Adipocyte (in vitro differentiated cells): Measurements from ENCODE around the gene CCDC60.
A peak's percentile ranks its signal among the peaks of the same experiment; 100 is the strongest.

Experiments
- DNase-seq: peaks from one replicate; pipeline ENCODE4 v3.0.0-alpha.2; 2015; ENCODE audit warnings: low read depth
- H3K27me3 ChIP-seq: replicated peaks from 2 replicates; pipeline ENCODE4 v1.7.0; 2013; ENCODE audit warnings: mild to moderate bottlenecking, low read length, moderate library complexity; ENCODE audit not compliant: control insufficient read depth, insufficient read depth
- H3K36me3 ChIP-seq: 2 replicates; pipeline ENCODE4 v1.7.0; 2013; ENCODE audit warnings: low read length, mild to moderate bottlenecking, moderate library complexity; ENCODE audit not compliant: control insufficient read depth, insufficient read depth, severe bottlenecking
- H3K4me1 ChIP-seq: 2 replicates; pipeline ENCODE4 v1.7.0; 2013; ENCODE audit warnings: mild to moderate bottlenecking, low read length, moderate library complexity; ENCODE audit not compliant: control insufficient read depth, insufficient read depth
- H3K4me3 ChIP-seq: 2 replicates; pipeline ENCODE4 v1.7.0; 2013; ENCODE audit warnings: mild to moderate bottlenecking, low read length, moderate library complexity
- H3K9ac ChIP-seq: 2 replicates; pipeline ENCODE4 v1.7.0; 2013; ENCODE audit warnings: mild to moderate bottlenecking, low read length, moderate library complexity
- H3K9me3 ChIP-seq: 2 replicates; pipeline ENCODE4 v1.7.0; 2013; ENCODE audit warnings: mild to moderate bottlenecking, low read length, moderate library complexity; ENCODE audit not compliant: control insufficient read depth

The CCDC60 gene

DNA sequence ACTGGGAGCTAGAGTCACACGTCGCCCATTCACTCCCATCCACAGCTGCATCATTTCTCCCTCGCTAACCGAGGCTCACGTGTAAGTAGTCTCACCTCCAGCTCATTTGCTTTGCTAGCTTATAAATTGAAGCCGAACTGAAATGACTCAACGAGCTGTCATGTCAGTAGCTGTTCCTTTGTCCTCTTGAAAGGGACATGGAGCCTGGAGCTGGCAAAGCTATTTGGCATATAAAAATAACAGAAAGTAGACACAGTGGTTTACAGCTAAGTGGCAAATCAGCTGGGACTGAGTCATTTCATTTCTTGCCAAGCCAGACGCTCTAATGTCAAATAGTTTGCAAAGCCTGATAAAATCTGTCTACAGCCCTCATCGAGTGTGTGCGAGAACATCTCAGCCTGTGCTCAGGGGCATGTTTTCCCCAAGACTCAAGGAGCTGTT is 144.6 kb downstream of the CCDC60 start:
- no peaks in the 10 kb centered on the region for H3K36me3 ChIP-seq
- no peak overlapping the region for H3K9ac ChIP-seq
- no peak overlapping the region for H3K4me3 ChIP-seq
- peaks cover 3% of the 10 kb centered on the region for H3K9me3 ChIP-seq
- no peaks in the 10 kb centered on the region for H3K4me1 ChIP-seq
- DNase-seq, result no peak
- H3K27me3 ChIP-seq, result no peaks in the 10 kb centered on the region

GRCh38 chr12:119480551-119480950 is 146.0 kb downstream of the CCDC60 start:
- no peak for DNase-seq
- no peak overlapping the region for H3K9ac ChIP-seq

GRCh38 chr12:119486599-119487154 is 152.1 kb downstream of the CCDC60 start:
- Histone ChIP-seq H3K4me1 (no peaks in the 10 kb centered on the region), H3K9me3 (no peaks in the 10 kb centered on the region), H3K4me3 (no peak overlapping the region), H3K36me3 (no peaks in the 10 kb centered on the region), H3K27me3 (peaks cover 3% of the 10 kb centered on the region), H3K9ac (no peak overlapping the region)
- DNase-seq, result no peak

More at GRCh38 chr12:119480551-119480950, 146.0 kb downstream of the CCDC60 start:
- Histone ChIP-seq H3K4me1 (no peaks in the 10 kb centered on the region), H3K36me3 (no peaks in the 10 kb centered on the region), H3K4me3 (no peak overlapping the region), H3K9me3 (peaks cover 3% of the 10 kb centered on the region), H3K27me3 (peaks cover 3% of the 10 kb centered on the region)

DNA sequence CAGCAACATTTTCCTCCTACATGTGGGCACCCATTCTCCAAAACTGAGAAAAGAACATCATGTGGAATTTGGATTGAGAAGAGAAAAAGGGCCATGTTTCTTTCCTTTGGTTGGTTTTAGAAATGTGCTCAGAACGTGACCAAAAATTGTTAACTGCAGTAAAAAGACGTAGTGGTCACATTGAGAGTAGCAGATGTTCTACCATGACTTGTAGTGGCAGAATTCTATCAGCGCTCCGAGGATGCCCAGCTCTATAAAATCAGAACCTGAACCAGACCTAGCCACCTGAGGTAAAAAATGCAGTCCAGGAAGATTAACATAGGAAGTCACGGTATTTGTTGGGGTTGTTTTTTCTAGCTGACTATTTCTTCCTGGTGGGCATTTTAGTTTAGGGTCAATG is 157.3 kb downstream of the CCDC60 start:
- Histone ChIP-seq H3K4me3 (no peak overlapping the region), H3K27me3 (peaks cover 7% of the 10 kb centered on the region), H3K9me3 (no peaks in the 10 kb centered on the region), H3K36me3 (no peaks in the 10 kb centered on the region), H3K4me1 (no peaks in the 10 kb centered on the region), H3K9ac (no peak overlapping the region)
- DNase-seq, result no peak

GRCh38 chr12:119500209-119500608 is 165.7 kb downstream of the CCDC60 start:
- Histone ChIP-seq H3K36me3 (no peaks in the 10 kb centered on the region), H3K9ac (no peak overlapping the region), H3K27me3 (peaks cover 14% of the 10 kb centered on the region), H3K4me3 (no peak overlapping the region), H3K9me3 (no peaks in the 10 kb centered on the region), H3K4me1 (no peaks in the 10 kb centered on the region)
- no peak for DNase-seq

- no peak for DNase-seq
- Histone ChIP-seq H3K27me3 (peaks cover 14% of the 10 kb centered on the region), H3K4me3 (no peak overlapping the region), H3K9me3 (no peaks in the 10 kb centered on the region), H3K4me1 (no peaks in the 10 kb centered on the region), H3K36me3 (no peaks in the 10 kb centered on the region), H3K9ac (no peak overlapping the region)
Observed at GRCh38 chr12:119501052-119501451, 166.5 kb downstream of the CCDC60 start.

- H3K4me1 ChIP-seq, result no peaks in the 10 kb centered on the region
- no peaks in the 10 kb centered on the region for H3K36me3 ChIP-seq
- DNase-seq, result no peak
- H3K9me3 ChIP-seq, result no peaks in the 10 kb centered on the region
- H3K9ac ChIP-seq, result no peak overlapping the region
- no peak overlapping the region for H3K4me3 ChIP-seq
- H3K27me3 ChIP-seq, result no peaks in the 10 kb centered on the region
Observed at GRCh38 chr12:119505001-119505400, 170.5 kb downstream of the CCDC60 start.

DNA sequence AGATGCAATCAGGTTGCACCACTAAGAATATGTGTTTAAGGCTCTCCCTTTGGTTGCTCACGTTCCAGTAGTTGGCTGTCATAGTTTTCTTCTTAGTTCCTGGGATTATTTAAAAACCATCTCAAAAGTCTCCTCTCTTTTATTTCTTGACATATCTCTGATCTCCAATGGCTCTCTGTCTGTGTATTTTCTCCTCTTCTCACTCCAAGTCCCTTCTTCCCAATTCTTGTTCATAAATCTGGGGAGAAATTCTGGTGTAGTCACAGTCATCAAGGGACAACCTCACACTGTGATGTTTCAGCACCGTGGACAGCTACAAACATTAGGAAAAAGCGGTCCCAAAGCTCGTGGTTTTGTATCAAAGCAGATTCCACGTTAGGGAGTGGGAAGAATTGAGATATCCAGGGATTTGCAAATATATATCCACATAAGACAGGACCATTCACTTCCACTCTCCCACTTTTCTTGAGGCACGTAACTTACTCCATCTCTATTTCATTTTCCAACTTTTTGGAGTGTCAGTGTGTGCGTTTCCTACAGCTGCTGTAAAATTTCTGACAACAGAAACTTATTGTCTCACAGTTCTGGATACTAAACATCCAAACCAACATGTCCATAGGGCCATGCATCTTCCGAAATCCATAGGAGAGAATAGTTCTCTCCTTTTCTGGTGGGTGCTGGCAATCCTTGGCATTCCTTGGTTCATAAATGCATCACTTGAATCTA is 178.4 kb downstream of the CCDC60 start:
- Histone ChIP-seq H3K36me3 (no peaks in the 10 kb centered on the region), H3K9ac (no peak overlapping the region), H3K9me3 (no peaks in the 10 kb centered on the region), H3K4me1 (no peaks in the 10 kb centered on the region), H3K4me3 (no peak overlapping the region), H3K27me3 (no peaks in the 10 kb centered on the region)
- DNase-seq, result peak; percentile 25

GRCh38 chr12:119528241-119528640 is 193.7 kb downstream of the CCDC60 start:
- H3K4me3 ChIP-seq, result no peak overlapping the region
- H3K27me3 ChIP-seq, result no peaks in the 10 kb centered on the region
- no peaks in the 10 kb centered on the region for H3K4me1 ChIP-seq
- no peak overlapping the region for H3K9ac ChIP-seq
- DNase-seq, result peak; percentile 13
- peaks cover 4% of the 10 kb centered on the region for H3K9me3 ChIP-seq
- no peaks in the 10 kb centered on the region for H3K36me3 ChIP-seq

- Histone ChIP-seq H3K9ac (no peak overlapping the region), H3K27me3 (peaks cover 3% of the 10 kb centered on the region), H3K4me1 (no peaks in the 10 kb centered on the region), H3K36me3 (no peaks in the 10 kb centered on the region), H3K4me3 (no peak overlapping the region), H3K9me3 (no peaks in the 10 kb centered on the region)
- no peak for DNase-seq
Observed at GRCh38 chr12:119540476-119540875, 205.9 kb downstream of the CCDC60 start.

DNA sequence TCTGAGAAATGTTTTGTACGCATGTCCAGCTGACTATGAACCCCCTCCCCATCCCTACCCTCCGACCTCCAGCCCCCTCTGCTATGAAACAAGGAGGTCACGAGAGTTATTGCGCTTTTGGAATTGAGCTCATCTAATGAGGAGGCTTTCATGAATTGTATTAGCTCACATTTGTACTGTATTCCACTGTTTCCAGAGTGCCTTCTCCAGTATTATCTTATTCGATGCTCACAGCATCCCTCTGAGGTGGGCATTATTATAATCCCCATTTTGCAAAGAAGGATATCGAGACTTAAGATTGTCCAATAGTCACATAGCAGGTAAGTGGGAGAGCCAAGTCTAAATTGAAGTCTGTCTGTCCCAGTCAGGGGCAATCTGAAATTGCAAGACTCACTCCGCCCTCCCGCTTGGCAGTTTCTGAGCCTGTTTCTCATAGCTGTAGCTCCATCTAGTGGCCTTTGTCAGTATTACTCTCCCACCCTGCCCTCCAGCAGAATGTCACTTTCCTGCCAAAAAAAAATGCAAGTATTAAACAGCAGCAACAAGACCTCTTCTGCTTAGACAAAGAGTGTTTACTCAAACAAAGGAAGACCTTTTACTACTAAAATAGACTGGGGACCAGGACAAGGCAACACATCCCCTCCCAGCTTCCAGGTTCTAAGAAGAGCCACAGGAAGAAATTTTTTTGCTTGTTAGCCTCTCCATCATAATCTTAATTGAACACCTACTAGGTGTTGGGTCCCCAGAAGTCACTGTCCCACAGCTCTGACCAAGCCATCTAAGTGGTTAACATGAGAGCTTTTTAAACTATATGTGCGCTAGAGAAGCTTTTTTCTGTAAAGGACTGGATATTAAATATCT is 210.5 kb downstream of the CCDC60 start:
- peak; percentile 86 for DNase-seq
- Histone ChIP-seq H3K4me3 (no peak overlapping the region), H3K9me3 (no peaks in the 10 kb centered on the region), H3K4me1 (no peaks in the 10 kb centered on the region), H3K27me3 (peaks cover 24% of the 10 kb centered on the region), H3K36me3 (no peaks in the 10 kb centered on the region), H3K9ac (no peak overlapping the region)
